ENCODE data around the gene GABRG3.

GABRG3 gene

DNA sequence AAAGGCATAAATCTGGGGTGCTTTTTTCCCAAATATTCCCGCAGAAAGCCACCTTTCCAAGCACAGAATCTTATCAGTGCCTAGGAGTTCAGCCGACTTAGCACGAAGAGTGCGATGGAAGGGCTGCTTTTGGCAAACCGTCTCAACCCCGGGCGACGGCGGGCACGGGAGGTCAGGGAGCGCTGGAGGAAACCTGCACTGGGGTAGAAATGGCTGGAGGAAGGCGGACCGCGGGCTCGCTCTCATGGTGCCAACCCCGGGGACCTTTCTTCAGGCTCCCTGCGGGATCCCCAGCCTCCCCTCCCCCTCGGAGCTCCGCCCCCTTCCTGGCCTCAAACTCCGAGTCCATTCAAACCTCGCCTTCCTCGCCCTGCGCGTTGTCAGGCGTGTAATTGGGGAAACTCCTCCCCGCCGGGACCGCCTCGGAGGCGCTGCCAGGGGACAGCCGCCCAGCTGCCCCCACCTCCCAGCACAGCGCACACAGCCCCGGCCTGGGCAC is at the start of gene GABRG3:
Gene GABRG3 (plus strand): TSS at position 470 of the 499 bp plus-strand sequence.
- Histone ChIP-seq H3K4me3 (peak within 1 kb of the TSS in 3 of 7 experiments; percentile 15 to 29 (median 17)), H3K27ac (no peak within 1 kb of the TSS)

DNA sequence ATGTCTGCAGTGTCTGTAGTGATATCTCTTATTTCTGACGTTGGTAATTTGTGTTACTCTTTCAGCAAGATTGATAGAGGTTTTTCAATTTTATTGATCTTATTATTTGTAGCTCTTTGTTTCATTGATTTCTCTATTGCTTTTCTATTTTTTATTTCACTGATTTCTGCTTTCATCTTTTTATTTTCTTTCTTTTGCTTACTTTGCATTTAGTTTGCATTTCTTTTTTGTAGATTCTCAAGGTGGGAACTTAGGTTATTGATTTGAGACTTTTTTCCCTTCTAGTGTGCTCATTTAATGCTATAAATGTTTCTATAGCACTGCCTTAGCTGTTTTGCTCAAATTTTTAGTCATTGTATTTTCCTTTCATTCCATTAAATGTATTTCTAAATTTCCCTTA is 49.5 kb upstream of the GABRG3 start:
- Histone ChIP-seq H3K27ac (no peak overlapping the region), H3K4me3 (no peak overlapping the region)

DNA sequence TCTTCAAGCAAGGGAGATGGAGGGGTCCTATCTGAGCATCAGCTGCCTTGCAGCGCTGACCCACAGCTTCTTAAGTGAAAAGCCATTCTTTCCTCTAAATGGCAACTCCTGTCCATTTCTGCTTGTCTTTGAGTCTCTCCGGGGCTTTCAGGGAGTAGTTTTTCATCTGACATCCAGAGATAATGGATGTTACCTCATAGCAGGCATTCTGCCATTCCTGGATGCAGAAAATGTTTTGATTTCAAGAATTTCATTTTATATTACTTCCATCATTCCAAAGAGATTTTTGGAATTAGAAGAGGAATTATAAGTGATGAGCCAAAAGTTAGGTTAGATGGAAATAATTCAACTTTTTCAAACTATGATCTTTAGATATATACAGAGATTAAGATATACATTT is 44.9 kb upstream of the GABRG3 start:
- no peak overlapping the region for H3K4me3 ChIP-seq
- no peak overlapping the region for H3K27ac ChIP-seq

DNA sequence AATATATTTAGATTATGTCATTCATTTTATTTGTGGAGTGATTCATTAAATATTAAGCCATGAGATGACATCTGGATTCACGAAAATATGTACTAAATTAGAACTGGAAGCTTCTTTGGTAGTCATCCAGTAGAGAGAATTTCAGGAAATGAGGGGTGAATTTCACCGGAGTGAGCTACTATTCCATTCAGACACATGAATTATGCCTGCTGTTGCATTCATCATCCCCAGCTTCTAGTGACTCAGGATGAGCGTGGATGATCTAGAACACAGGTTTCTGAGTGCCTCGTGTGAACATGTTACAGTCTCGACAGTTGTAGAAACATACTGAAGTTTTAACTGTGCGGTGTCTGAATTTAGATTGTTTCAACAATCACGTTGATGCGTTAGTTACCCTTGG is 42.9 kb upstream of the GABRG3 start:
- Histone ChIP-seq H3K4me3 (no peak overlapping the region), H3K27ac (no peak overlapping the region)

DNA sequence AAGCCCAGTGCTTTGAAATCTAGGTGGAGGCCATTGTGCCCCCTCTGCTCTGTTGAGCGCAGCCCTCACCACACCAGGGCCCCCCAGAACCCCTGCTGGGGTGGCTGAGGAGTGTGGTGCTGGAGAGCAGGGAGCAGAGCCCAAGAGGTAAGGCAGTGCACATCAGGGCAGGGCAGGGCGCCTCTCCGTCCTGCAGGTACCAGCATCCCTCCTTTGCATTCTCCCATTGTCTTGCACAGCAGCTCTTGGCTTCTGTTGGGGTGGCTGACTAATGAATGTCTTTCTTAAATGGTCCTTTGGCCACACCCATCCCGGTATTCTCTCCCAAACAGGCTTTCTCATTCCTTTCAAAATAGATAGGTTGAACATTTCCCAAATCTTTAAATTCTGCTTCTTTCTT is 41.4 kb upstream of the GABRG3 start:
- no peak overlapping the region for H3K27ac ChIP-seq
- no peak overlapping the region for H3K4me3 ChIP-seq

DNA sequence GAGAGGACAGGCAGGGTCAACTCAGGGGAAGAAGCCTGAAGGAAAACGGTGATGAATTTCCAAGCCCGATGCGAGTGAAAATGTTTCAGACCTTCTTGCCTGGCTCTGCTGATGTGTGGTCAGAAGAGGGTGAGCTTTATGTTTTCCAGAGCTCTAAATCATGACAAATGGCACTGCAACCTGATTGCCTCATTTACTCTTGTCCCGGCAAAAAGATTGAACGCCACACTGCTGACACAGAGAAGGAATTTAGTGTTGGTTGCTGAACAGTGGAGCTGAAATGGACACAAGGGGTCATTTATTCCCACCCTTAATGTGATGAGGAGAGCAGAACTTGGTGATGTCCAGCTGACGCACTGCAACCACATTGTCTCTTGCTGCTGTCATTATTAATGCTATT is 36.1 kb upstream of the GABRG3 start:
- Histone ChIP-seq H3K4me3 (no peak overlapping the region), H3K27ac (no peak overlapping the region)

DNA sequence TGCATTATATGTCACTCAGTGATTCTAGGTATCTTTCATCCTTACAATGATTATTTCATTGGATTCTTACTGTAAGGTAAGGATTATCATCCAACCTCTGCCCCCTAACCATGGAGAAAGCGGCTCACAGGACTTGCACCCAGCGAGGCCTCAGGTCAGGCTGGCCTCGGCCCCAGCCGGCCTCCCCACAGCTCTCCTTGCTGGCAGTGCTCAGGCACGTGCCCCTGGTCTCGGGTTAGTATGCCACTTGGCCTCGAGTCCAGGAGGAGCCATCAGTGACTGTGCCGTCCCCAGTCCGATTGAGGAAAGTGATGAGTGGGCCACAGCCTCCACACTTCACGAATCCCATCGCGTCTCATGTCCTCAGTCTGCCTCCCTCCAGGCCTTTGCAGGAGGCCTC is 35.7 kb upstream of the GABRG3 start:
- H3K27ac ChIP-seq: no peak overlapping the region
- no peak overlapping the region for H3K4me3 ChIP-seq

DNA sequence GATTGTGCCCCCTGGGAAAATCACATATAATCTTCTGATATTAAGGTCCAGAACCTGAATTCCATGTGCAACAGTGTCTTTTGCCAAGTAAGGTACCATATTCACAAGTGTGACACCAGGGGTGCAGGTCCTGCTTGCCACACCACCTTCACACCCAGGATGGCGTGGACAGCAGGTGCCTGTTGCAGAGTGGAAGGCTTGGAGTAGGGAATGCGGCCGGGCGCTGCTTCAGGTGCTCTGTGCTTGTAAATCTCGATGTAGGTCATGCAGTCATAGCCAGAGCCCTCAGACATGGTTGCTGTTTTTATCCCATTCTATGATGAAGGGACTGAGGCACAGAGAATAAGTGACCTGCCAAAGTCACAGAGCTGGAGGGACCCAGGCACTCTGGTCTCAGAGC is 34.5 kb upstream of the GABRG3 start:
- Histone ChIP-seq H3K4me3 (no peak overlapping the region), H3K27ac (no peak overlapping the region)

DNA sequence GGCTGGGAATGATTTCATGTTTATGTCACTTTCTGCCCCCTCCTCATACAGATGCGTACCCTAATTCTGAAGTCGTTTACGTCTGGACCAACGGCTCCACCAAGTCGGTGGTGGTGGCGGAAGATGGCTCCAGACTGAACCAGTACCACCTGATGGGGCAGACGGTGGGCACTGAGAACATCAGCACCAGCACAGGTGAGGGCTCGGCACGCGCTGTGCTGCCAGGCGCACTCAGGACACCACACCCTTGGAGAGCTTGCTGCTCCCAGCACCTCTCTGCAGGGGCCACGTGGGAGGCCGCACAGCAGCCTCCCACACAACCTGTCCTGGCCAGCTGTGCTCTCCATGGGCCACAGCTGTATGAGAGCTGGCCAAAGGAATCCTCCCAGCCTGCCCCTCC is 33.8 kb upstream of the GABRG3 start:
- H3K4me3 ChIP-seq: no peak overlapping the region
- H3K27ac ChIP-seq: no peak overlapping the region

DNA sequence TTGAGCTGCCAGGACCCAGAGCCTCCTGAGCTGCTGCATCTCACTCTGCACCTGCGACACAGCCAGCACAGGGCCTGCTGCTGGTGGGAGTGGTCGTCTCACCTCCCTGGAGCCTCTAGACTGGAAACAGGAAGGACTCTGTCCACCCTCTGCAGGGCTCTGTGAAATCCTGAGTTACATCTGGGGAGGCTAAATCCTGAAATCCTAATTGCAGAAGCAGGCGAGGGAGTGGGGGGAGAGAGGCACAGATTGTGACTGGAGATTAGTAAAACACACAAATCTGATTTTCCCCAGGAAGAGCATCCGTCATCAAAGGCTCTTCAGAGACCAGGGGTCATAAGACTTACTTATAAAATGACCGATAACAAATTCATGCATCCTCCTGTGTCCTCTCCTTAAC is 31.6 kb upstream of the GABRG3 start:
- H3K27ac ChIP-seq: no peak overlapping the region

DNA sequence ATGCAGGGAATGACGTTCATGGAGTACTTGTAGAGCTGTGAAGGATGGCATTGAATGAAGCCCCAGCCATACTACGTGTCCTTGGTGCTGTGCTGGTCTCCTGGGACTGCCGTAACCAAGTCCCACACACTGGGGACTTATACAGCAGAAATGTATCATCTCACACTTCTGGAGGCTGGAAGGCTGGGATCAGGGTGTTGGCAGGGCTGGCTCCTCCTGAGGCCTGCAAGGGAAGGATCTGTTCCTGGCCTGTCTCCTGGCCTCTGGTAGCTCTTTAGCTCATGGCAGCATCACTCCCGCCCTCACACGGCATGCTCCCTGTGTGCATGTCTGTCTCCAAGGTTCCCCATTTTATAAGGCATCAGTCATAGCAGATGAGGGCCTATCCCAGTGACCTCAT is 29.5 kb upstream of the GABRG3 start:
- Histone ChIP-seq H3K27ac (no peak overlapping the region), H3K4me3 (no peak overlapping the region)

More for the DNA sequence above, 31.6 kb upstream of the GABRG3 start:
- H3K4me3 ChIP-seq: no peak overlapping the region

DNA sequence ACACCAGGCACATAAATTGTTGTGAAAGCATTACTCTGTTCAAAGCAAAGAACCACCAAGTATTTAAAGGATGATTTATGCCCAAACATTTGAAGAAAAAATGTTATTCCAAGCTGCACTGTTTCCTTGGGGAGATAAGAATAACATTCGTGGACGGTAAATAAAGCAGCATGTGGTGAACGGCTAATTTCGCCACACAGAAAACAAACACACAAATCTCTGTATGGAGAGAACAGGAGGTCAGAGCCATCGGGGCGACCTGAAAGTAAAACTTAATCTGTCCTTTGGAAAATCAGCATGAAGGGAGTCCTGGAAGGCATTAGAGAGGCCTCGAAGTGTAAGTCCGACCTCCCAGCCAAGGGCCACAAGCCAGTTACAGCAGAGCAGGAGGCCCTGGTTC is 27.1 kb upstream of the GABRG3 start:
- no peak overlapping the region for H3K4me3 ChIP-seq
- H3K27ac ChIP-seq: no peak overlapping the region

DNA sequence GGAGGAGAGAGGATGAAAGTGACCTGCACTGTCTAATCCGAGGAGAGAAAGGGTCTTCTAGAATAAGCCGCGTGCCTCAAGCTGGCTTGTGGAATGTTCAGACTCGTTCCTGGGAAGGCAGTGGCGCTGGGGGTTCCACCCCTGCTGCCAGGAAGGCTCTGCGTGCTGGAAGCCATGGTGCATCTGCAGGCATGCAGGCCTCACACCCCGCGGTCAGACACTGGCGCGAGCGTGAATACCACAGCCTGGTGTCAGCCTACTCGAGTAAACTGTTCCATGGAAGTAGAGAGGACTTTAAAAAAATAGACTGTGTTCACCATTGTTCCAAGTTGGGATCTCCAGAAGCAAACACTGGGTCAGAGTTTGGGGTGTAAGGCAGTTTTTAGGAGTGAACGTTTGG is 25.9 kb upstream of the GABRG3 start:
- H3K27ac ChIP-seq: no peak overlapping the region
- no peak overlapping the region for H3K4me3 ChIP-seq

DNA sequence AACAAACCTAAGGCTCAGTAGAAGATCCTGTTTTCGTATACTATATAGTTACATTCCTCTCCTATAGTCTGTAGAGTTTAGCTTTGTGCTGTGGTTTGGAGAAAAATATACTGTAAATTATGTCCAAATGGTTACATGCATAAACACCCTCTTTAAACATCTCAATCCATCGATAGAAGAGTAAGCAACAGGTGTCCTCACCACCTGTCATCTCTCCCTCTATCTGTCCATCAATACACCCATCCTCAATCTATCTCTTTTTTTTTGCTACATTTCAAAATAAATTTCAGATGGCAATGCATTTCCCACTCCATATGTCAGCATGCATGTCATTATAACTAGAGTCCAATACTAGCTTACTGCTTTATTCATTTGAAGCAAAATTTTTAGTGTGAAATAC is 21.0 kb upstream of the GABRG3 start:
- H3K27ac ChIP-seq: no peak overlapping the region
- H3K4me3 ChIP-seq: no peak overlapping the region

DNA sequence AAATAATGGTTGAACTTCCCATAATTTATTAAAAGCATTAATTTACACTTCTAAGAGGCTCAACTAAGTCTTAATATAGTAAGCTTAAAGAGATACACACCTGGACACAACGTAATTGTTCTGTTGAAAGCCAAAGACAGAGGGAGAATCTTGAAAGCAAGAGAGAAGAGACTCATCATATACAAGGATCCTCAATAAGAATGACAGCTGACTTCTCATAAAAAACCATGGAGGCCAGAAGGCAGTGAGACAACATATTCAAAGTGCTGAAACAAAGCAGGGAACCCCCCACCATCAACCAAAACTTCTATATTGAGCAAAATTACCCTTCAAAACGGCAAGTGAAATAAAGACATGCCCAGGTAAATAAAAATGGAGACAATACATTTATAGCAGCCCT is 16.6 kb upstream of the GABRG3 start:
- Histone ChIP-seq H3K4me3 (no peak overlapping the region), H3K27ac (no peak overlapping the region)

DNA sequence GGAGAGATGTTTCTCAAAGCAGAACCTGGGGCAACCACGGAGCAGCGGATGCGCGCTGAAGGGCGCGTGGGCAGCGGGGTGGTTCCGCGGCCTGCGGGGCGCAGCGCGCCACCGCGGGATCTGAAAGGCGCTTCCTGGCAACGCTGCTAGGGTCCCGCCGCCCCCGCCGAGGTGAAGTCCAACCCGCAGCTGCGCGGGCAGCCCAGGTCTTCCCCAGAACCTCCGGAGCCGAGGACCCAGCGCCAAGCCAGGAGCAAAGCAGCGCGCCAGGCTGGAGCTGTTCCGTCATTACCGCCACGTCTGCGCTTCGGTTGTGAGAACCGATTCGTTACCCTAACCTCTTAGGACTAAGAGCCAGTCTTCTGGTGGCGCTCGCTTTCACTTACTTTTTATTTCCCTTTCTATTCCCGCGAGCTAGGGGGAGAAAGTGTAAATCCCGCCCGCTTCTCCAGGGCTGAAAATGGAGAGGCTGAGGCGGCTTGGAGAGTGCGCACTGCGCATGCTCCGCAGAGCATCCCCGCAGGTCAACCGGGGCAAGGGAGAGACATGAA is 3.2 kb upstream of the GABRG3 start:
- peak overlapping the region in 1 of 7 experiments; percentile 2 for H3K4me3 ChIP-seq

DNA sequence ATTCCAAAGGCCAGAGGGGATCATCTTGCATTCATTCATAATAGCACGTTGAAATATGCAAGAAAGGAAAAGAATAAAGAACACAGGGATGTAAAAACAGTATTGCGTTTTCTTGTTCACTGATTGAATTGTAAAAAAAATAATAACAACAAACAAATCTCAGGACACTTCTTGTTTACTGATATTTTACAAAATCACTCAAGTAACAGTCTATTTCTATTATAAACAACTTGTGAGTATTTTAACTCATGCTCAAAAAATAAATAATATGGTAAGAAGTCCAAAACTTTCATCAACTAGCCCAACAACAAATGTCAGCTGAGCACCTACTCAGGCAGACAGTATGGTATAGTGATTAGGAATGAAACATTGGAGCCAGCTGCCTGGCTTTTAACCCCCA is 2.2 kb upstream of the GABRG3 start:
- Histone ChIP-seq H3K4me3 (no peak overlapping the region), H3K27ac (no peak overlapping the region)

More for the DNA sequence above, 3.2 kb upstream of the GABRG3 start:
- no peak overlapping the region for H3K27ac ChIP-seq

DNA sequence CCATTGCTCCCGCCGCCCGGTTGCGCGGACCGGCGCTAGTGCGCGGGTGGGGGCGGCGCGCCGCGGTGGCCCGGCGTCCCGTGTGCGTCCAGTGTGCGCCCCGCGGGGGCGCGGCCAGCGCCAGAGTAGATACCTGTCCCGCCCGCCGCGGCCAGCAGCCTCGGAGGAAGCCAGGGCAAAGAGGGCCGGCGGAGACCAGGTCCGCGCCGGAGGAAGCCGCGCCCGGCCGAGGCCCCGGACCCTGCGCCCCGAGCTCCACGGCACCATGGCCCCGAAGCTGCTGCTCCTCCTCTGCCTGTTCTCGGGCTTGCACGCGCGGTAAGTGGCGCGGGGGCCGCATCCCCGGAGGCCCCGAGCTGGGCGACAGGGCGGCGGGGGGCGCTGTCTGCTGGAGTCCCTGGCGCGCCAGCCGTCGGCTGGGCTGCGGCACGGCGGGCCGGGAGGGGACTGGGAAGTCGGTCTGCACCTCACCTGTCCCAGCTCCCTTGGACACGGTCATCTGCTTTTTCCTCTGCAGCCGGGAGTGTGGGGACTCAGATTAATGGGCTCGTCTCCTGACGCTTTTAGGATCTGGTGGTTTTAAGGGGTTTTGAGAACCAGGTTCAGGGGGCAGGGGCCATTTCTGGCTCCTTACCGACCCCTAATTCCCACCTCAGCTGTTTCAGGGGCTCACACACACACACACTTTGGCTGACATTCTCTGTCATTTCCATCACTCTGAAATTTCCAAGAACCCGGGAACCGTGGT is 464 bp downstream of the GABRG3 start:
- Histone ChIP-seq H3K27ac (no peak overlapping the region), H3K4me3 (peak overlapping the region in 3 of 7 experiments; percentile 15 to 29 (median 17))

DNA sequence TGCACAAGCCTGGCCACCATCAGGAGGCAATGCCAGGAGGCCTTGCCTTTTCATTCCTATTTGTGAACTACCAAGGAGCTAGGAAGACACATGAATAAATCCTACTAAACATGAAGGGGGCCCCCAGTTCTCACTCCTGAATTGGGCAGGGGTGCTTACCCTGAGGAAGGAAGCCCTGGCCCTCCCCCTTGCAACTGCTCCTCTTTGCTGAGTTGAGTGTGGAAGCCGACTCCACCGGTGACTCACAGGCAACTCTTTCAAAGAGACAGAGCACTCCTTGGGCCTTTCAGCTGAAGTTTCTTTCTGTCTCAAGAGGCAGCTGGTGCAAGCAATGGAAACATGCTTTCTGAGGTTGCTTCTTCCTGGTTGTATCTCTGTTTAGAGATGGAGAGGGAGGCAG is 1.7 kb downstream of the GABRG3 start:
- no peak overlapping the region for H3K4me3 ChIP-seq
- H3K27ac ChIP-seq: no peak overlapping the region

DNA sequence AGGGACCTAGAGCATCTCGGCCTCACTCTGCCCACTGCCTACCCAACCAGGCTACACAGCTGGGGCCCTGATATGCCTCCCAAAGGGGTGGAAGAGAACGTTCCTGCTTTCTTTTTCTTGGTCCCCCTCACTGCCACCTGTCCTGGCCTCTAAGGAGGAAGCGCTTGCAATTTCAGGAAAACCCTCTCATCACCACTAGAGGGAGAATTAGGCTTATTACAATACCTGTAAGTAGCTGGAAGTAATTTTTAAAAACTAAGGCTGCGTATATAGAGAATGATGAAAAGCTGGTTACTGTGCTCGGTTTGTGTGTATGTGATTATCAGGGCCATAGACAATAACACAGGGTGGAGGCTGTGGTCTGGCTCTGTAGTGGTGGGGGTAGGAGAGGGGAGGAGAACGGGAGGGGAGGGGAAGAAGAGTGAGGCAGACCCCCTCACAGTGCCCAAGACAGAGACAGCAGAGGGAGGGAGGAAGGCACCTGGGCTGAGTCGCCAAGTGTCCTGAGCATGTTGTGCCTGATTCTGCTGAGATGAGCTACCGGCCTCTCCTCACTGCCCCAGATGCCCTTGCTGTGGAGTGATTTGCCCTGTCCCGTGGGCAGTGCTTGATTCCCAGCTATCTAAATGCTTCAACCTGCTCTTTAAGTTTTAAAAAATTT is 3.3 kb downstream of the GABRG3 start:
- no peak overlapping the region for H3K27ac ChIP-seq
- H3K4me3 ChIP-seq: no peak overlapping the region

DNA sequence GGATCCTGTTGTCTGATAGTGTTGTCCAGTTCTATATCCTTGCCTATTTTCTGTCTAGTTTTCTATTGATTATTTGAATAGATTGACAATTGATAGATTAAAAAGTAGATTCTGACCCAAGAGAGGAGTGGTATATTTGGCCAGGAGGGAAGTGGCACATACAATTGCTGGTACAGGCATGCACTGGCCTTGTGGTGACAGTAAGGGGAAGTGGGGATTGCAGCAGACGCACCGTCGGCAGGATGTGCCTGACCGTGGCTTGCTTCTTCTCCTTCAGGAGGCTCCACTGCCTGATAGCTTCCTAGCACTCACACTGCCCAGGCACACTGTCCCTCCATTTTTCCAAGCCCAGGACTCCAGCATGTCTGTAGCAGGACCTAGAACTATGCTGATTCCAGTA is 10.5 kb downstream of the GABRG3 start:
- no peak overlapping the region for H3K4me3 ChIP-seq
- H3K27ac ChIP-seq: no peak overlapping the region

All from skin epidermis (tissue), 12 donors.